Measurements from ENCODE around the gene FOXD4L3.
"Not testable (repeated sequence)": the region's sequence is repeated elsewhere in the genome, so short reads cannot be mapped to it uniquely, and the experiment has no call there.

FOXD4L3 gene

DNA sequence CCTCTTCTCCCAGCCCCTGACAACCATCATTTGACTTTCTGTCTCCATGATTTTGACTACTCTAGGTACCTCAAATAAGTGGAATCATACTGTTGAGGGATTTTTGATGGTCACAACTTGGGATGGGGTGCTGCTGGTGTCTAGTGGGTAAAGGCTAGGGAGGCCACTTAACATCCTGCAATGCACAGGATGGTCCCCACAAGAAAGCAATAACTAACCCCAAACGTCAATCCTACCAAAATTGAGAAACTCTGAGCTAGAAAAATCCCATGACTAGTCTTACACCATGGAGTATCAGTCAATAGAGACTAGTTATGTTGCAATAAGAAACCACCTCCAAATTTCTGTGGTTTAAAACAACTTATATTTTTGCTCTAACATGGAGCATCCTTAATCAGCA is 29.5 kb downstream of the FOXD4L3 start:
- not testable (repeated sequence) for H3K36me3 ChIP-seq (replicated peaks)

DNA sequence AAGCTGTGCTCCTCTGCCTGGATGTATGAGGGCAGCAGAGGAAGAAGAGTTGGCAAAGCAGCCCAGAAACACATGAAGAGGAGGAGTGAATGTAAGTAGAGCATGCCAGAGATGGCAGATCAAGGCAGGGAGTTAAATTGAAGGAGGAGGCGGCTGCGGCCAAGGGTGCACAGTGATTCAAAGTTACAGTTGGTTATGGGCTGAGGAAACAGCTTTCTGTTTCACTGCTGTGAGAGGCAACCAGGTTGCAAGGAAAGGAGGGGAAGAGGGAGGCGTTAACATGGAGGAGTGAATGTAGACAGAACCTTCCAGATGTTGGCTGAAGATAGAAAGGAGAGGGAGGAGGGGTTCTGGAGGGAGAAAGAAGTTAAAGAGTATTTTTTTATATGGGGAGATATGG is 33.3 kb downstream of the FOXD4L3 start:
- H3K27me3 ChIP-seq (replicated peaks); H3K27ac ChIP-seq; H3K36me3 ChIP-seq (replicated peaks); DNase-seq; in situ Hi-C loops (cut with HindIII; ENCODE audit: low pct_ligation_motif_present, low sequenced_read_pairs); H3K4me3 ChIP-seq (ENCODE audit: low read depth, low read length): not testable (repeated sequence)

More for the DNA sequence above, 29.5 kb downstream of the FOXD4L3 start:
- DNase-seq; in situ Hi-C loops (cut with HindIII; ENCODE audit: low pct_ligation_motif_present, low sequenced_read_pairs); H3K27ac ChIP-seq; H3K4me3 ChIP-seq (ENCODE audit: low read depth, low read length); H3K27me3 ChIP-seq (replicated peaks): not testable (repeated sequence)

DNA sequence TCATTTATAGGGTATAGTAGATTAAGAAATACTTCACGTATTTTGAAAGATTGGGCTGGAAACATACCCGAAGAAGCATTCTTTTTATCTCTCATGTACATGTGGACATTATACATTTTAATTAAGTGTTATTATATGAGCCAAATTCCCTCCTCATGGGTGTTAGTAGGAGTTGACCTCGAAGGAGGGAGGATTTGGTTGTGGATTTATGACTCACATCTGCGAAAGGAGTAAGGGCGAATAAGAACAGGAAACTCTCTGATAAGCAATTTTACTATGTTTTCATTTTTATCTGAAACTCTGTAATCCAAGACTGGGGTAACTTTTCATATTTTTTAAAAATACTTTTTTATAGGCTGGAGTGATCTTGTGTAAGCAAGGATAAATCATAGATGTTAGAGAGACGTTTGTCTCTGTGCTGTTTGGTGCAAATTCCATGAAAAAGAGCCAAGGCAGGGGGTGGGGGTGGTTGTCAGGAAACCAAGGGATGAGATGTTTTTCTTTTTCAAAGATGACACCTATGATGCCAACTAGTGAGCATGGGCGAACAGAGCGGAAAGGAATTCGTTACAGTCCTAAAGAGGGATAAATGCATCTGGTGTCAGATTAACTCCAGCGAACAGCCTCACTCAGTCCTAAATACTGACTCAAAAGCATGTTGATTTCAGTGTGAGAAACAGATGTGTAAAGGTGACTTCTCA is 34.1 kb downstream of the FOXD4L3 start:
- H3K36me3 ChIP-seq (replicated peaks); DNase-seq; in situ Hi-C loops (cut with HindIII; ENCODE audit: low pct_ligation_motif_present, low sequenced_read_pairs); H3K4me3 ChIP-seq (ENCODE audit: low read depth, low read length); H3K27ac ChIP-seq; H3K27me3 ChIP-seq (replicated peaks): not testable (repeated sequence)

DNA sequence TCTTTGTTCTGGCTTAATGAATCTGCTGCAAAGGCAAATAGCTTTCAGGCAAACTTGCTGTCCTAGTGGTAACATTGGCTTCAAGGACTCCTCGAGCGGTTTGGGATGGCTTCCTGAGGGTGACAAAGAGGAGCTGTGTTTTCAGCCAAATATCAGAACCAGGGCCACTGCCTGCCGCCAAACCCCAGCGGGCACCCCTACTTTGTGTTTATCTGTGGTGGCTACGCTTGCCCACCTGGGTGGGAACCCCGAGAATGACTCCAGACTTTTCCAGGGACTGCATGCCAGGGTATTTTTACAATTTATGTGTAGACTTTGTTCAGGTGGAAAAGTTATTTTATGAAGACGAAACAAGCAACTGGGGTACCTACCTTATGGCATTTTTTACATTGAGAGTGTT is 35.3 kb downstream of the FOXD4L3 start:
- DNase-seq; in situ Hi-C loops (cut with HindIII; ENCODE audit: low pct_ligation_motif_present, low sequenced_read_pairs); H3K27me3 ChIP-seq (replicated peaks); H3K4me3 ChIP-seq (ENCODE audit: low read depth, low read length); H3K27ac ChIP-seq; H3K36me3 ChIP-seq (replicated peaks): not testable (repeated sequence)

GRCh38 chr9:68342265-68343025 is 39.8 kb downstream of the FOXD4L3 start:
- H3K27ac ChIP-seq; in situ Hi-C loops (cut with HindIII; ENCODE audit: low pct_ligation_motif_present, low sequenced_read_pairs); DNase-seq; H3K27me3 ChIP-seq (replicated peaks); H3K36me3 ChIP-seq (replicated peaks); H3K4me3 ChIP-seq (ENCODE audit: low read depth, low read length): not testable (repeated sequence)

DNA sequence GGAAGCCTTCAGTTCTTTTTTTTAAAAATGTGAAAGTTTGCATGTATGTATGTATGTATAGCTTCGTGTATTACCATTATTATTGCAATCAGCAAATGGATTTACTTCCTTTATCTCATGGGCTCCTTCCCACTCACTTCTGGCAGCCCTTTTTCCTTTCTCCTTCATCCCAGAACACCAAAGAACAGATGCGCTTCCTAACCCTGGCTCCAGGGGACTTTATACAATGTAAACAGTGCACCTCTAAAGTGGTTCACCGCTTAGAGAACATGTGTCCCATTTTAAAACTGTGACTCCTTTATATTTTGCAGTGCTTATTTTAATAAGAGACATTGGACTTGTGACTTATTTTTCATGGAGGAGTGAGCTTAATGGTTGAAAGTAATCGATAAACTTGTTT is 40.6 kb downstream of the FOXD4L3 start:
- H3K4me3 ChIP-seq (ENCODE audit: low read depth, low read length); H3K36me3 ChIP-seq (replicated peaks); H3K27ac ChIP-seq; H3K27me3 ChIP-seq (replicated peaks); in situ Hi-C loops (cut with HindIII; ENCODE audit: low pct_ligation_motif_present, low sequenced_read_pairs); DNase-seq: not testable (repeated sequence)

- H3K4me3 ChIP-seq (ENCODE audit: low read depth, low read length); in situ Hi-C loops (cut with HindIII; ENCODE audit: low pct_ligation_motif_present, low sequenced_read_pairs); DNase-seq: not testable (repeated sequence)
Observed at GRCh38 chr9:68343992-68344391, 41.3 kb downstream of the FOXD4L3 start.

GRCh38 chr9:68351689-68352088 is 49.0 kb downstream of the FOXD4L3 start:
- DNase-seq; H3K27me3 ChIP-seq (replicated peaks); H3K36me3 ChIP-seq (replicated peaks); H3K4me3 ChIP-seq (ENCODE audit: low read depth, low read length); H3K27ac ChIP-seq; in situ Hi-C loops (cut with HindIII; ENCODE audit: low pct_ligation_motif_present, low sequenced_read_pairs): not testable (repeated sequence)

More at GRCh38 chr9:68343992-68344391, 41.3 kb downstream of the FOXD4L3 start:
- H3K27ac ChIP-seq; H3K36me3 ChIP-seq (replicated peaks); H3K27me3 ChIP-seq (replicated peaks): not testable (repeated sequence)
